DMS79 treated with DMSO at 0.1 percent for 48 hours (cell line): Measurements from ENCODE around the gene DLG2.

Experiments
- DNase-seq: peaks from one replicate; lab custom pipeline; 2025; lab: John Stamatoyannopoulos, UW

The DLG2 gene

DNA sequence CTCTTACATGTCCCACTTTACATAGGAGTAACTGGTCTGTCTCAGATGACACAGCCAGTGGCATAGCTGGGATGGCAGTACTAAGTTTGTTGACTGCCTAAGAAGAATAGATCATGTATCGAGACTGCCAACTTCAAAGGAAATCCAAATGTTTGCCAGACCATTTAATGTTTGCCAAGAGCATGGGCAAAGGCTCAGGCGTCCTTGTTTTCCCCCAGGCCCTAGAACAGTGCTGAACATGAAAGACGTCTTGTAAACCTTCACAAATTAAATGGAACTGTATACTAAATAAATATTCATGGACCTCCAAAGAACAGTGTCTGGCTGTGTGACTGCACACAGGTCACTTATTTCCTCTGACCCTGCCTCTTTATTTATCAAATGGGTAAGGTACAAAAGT lies 2106.3 kb downstream of the DLG2 start:
- no peak for DNase-seq

DNA sequence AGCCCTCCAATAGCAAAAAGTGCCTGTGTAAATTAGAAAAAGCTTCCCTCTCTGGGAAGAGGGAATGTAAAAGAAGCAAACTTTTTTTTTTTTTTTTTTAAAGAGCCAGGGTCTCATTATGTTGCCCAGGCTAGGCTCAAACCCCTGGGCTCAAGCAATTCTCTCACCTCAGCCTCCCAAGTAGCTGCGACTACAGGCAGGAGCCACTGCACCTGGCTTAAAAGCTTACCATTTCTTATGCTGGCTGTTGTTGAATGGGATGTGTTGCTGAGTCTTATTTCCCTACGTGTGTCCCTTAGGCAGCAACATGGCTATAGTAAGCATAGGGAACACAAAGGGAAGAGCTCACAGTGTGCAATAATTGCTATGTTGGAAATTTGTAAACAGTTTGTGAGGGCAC lies 2115.5 kb downstream of the DLG2 start:
- no peak for DNase-seq

DNA sequence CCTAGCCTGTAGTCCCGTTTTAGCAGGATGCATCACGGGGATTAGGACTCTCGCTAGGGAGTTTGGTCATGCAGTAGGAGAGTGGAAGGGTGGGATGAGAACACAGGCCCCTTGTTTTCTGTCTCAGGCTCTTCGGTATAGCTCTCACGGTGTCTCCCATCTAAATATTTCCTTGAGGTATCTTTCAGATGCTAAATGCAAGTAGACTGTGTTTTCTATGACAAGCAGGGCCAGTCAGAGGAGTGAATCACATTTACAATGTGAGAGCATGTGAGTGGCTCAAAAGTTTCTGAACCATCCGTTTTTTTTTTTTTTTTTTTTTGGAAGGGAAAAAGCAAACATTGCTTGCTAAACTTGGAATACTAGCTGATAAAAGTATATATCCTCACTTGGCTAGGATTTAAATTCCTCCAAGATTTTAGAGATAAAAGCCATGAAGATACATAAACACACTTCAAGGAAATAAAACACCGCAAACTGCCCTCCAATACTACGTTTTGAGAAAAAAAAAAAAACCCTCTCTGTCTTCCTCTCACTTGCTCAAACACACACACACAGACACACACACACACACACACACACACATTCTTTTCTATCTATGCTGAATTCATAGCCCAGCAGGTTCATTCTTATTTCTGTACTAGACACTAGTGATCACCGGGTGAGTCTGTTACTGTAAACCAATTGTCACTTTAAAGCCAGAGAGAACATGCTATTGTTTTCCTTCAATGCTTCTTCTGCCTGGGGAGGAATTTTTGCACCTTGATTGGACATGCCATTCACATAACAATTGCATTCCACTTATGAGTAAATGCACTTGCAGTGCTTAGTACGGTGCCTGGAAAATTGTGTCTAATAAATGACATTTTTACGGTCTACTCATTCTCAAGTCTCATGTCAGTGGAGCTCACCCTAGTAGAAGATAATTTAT lies 2116.3 kb downstream of the DLG2 start:
- no peak for DNase-seq

DNA sequence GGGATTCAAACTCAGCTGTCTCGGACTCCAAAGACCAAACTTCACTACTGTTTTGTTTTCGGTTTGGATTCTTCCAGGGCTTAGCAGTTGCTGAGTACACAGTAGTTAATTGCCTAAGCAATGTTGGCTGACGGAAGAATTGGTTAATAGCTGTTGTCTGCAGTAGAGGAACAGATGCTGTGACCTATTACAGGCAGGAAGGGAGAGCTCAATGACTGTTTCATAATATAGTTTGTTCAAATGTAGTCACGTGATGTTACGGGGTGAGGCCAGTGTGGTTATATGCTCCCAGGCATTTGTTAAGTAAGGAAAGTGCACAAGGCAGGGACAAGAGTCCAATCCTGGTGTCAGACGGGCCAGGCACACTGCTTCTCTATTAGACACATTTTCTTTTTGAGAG lies 2118.3 kb downstream of the DLG2 start:
- no peak for DNase-seq

DNA sequence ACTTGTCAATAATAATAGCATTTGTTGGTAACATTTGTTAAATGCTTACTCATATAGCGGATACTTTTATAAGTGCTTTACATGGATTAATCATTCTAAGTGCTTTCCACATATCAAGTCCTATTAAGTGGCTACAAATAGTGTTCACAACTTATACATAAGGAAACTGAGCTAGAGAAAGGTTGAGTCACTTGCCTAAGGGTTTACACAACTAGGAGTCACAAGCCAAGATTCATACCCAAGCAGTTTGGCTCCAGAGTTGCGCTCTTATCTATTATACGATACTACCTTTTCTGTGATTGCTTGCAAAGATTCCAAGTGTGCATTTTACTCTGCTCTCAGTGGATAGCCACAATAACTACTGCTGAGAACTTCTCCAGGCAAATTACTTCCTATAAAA lies 2125.1 kb downstream of the DLG2 start:
- no peak for DNase-seq

DNA sequence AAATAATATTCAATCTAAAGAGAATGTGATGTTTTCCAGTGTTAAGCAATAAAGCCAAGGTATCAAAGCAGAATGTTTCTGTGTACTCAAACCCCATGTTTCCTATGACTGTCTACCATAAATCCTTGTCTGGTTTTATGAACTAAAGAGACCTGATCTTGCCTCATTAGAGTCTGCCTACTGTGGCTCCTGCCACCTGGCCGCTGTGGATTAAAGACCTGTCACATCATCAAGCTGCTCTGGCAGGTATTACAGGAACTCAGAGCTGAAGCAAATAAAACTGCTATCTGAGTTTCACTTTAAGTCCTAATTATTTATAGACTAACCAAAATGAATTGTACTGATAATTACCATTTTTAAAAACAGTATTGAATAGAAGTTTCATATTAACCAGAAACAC lies 2133.2 kb downstream of the DLG2 start:
- DNase-seq = no peak

DNA sequence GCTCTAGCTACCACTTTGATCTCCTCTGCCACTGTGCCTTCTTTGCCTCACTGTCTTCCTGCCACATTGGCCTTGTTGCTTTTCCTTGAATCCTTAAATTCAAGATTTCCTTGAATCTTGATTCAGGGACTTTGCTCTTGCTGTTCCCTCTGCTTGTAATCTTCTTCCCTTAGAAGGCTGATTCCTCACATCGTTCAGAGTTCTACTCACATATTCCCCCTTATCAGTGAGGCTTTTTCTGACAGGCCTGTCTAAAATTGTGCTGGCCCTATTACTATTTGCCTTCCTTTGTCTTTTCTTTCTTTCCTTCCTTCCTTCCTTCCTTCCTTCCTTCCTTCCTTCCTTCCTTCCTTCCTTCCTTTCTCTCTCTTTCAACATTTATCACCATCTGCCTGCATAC lies 2134.1 kb downstream of the DLG2 start:
- no peak for DNase-seq

DNA sequence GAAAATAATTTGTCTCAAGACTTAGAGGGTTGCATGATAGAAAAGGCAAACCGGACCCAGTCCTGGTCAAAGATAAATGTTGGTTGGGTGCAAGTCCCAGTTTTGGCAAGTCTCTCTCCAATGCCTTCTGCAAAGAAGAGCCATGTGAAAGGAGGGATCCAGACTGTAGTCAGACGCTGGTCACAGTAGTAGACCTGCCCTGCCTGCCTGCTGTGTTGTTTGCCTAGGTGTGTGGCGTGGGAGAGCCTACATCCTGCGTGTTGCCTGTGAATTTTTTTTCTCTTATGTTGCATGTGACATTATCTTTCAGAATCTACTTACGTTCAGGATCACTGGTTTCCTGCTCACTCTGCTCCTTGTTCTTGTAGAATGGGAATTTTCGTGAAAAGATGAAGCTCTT lies 2143.3 kb downstream of the DLG2 start:
- no peak for DNase-seq

DNA sequence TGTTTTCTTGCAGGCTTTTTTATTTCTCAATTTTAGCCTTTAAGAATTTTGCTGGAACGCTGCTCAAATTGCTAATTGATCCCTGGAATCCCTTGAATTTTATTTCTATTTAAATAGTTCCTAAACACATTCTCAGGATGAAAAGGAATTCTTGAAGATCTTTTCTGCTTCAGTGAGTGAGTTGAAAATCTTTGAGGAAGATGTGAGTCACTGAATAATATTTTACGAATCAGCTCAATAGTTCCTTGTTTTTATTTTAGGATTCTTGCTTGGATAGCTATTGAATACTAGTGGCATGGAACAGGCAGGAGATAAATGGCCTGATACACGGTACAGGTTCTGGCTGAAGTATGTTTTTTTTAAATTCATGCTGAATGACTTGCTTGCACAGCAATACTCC lies 2146.3 kb downstream of the DLG2 start:
- no peak for DNase-seq

DNA sequence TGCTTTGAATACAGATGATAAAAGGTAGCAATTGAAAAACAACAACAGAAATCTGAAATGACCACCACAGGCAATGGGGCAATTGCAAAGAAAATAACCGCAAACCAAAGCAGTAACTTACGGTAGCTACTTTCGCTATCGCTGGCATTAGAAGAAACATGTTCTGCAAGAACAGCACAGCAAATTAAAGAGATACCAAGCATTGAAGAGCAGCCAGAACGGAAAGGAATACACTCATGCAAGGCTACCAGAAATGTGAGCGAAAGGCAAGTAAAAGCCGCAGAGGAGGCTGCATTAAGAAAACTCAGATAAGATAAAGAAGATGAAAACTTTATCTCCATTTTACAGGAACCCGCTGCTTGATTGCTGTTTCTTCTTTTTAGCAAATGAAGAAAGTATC lies 2146.9 kb downstream of the DLG2 start:
- no peak for DNase-seq

DNA sequence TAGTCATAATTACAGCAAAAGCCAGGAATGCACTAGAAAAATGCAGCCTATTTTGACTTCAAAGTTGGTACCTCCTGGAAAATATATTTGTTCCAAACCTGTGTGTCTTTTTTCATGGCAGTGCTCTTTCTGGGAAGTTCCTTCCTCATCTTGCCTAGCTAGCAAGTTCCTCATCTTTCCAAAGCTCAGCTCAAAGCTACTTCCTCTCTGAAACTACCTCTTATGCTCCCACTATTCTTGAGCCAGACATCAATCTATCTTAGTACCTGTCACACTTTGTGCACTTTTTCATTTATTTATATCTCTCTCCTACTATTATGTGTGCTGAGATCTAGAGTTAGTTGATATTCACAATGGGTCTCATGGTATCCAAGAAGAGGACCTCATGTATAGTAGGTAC lies 2149.4 kb downstream of the DLG2 start:
- no peak for DNase-seq

DNA sequence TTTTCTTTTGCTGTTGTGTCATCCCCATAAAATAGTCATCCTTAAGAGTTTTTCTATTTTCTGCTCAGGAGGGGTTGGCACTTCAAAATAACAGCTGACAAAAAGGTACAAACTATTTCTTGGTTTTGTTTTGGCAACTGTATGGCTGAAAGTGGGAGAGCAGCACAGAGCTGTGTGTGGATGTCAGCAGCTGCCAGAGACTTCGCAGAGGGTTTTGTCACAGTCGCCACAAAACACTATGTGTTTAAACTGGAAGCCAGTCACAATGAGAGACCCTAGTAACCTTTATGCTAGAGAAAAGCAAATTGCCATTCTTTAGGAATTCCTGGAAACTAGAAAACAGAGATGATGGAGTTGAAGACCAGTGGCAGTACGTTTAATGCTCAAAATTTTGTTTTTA lies 2151.4 kb downstream of the DLG2 start:
- no peak for DNase-seq

DNA sequence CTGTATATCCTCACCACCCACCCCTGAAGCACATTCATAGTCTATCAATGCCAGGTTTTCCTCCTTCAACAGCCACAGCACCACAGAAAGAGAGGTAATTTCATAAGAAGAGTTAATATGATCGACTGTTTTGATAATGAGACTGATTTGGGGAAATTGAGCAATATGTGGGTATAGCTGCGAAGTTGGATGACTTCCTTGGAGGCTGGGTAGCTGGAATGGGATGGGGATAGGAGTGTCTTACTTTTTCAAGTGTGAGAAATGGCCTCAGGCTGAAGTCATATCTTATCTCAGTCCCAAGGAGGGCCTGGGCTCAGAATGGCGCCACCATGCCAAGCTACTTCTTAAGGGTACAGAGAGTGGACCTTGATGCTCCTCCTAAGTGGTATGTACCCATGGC lies 2153.4 kb downstream of the DLG2 start:
- no peak for DNase-seq

DNA sequence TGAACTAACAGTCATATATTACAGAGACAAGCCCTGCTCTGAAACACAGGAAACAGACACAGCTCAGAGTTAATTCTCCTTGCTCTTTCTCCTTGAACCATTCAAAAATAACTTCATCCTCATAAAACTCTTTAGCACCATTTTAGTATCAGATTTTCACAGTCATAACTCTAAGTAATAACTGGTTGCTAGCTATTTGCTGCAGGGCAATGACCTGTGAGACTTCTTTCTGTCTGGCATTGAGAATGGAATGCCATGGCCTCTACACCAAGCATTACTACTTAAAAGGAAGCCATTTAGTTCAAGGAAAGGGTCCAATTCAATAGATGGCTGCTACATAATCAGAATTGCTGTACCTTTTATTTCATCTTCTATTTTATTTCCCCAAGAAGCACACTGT lies 2154.3 kb downstream of the DLG2 start:
- DNase-seq = no peak

DNA sequence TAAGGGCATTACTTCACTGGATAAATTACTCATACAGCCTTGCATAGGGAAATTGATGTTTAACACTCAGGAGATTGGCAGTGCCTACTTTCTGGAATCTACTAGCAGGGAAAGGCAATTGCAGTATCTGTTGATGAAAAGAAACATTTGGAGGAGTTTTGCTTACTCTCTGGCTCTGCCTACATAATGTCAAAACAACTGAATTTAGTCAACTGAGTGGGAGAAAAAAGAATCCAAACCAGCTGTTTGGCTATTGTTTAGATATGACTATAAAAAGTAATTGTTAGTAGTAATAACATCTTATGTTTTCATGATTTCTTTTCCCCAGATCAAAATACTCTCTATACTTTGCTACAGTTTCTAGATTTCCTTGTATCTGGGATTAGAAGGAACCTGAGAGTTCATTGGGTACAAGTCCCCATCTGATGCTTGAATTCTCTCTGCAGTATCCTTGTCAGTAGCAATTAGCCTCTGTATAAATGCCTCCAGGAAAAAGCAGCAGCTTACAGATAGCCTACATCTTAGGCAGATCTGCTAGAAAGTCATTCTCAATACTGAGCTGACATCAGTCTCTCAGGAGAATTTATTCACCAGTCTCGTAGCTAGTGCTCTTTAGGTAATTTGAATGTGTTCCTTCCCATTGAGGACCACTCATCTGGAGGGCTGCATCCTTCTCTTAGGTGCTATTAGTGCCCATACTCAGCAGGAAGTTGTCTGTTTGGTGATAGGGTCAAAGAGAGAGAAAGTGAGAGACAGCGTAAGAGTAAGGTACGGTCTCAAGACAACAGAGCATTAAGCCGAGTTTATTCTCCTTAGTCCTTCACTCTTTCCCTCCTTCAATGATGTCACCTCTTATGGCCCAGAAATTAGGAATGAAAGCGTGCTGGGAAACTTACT lies 2155.1 kb downstream of the DLG2 start:
- no peak for DNase-seq

DNA sequence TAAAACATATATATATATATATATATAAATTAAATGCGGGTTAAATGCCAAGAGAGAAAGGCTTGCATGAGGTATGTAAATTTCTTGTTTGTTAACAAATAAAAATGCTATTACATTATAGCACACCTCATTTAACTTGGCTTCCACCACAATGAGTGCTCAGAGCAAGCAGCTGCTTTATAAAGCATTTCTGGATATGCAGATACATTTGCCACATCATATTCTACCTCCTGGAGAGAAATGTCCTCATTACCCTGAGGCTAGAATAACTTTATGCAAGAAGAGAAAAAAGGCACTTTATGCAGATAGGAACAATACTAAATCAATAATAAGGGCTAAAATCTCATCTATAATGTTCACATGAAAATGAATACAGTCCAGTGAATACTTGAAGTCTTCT lies 2159.3 kb downstream of the DLG2 start:
- no peak for DNase-seq

DNA sequence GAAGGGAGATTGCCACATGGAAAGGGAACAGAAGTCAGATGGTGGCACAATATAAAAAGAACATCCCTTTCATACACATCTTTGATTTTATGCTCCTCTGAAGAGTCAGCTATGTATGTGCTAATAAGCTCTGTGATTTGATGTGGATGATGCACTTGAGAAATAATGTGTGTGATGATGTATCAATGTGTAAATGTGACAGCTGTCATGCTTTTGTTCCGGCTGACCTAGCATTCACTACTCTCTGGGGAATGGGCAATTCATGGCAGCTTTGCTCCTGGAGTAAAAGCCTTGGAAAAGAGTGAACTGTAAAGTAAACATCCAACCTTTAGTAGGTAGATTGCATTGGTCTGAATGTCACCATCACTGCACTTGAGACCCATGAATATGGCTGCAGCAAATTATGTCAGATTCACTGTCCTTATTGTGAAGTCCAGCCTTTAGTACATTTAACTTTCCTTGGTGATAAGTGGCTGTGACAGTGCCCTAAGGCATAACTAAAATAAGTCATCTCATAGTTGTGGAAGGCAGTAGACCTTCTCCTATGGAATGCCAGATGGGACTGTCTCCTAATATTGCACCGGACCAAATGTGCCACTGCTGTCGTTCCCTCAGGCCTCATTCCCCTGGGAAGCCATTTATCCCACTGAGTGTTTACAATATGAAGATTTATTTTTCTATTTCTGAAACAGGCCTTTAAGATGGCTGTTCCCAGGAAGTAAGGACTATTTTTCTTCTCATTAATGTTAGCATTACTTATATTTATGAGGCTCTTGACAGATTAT lies 2162.8 kb downstream of the DLG2 start:
- no peak for DNase-seq

DNA sequence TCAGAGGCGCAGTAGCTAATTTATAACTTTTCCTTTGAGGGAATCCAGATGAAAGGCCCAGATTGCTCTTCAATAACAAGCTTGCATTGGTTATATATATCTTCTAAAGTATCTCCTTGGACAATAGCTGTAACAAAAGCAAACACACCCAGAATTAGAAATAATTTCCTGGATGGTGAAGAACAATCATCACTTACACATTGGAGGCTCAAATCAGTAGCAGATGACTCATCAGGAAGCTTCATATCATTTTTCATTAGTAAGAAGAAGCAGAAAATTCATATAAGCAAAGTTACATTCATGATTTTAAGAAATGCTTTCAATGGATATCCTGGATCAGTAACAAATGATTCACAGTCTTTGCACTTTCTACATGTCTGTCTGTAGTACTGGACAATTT lies 2167.3 kb downstream of the DLG2 start:
- DNase-seq = no peak

DNA sequence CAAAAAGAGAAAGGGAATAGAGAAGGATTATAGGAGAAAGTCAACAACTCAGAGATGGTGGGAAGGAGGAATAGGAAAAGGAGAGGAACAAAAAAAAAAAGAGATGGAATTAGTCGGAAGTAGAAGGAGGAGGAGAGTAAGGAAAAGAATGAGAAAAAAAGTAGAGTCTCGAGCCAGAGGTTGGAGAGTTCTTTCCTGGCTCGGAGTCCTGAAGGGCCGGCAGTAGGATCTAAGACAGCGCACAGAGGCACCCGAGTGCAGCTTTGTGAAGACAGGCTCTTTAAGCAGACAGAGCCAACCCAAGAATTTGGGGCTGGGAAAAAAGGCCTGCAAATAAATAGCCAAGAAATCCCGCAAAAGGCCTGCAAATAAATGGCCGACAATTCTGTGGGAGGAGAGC lies 2170.6 kb downstream of the DLG2 start:
- DNase-seq = no peak

DNA sequence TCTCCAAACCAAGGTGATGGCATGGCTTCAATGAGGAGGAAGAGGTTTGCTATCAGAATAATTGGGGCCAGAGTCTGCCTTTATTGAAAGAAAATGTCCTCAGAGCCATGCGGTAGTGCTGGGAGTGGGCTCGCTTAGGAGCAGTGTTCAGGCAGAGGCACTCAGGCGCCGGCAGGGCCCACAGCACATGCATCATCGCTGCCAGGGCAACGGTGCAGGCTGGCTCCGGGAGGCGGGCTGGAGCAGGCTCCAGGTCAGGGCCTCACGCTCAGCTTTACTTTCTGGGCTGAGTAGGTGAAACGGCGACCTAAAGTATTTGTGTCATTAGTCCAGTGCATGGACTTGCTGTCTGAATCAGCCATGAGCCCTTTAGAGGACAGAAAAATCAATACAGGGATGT lies 2171.1 kb downstream of the DLG2 start:
- no peak for DNase-seq

DNA sequence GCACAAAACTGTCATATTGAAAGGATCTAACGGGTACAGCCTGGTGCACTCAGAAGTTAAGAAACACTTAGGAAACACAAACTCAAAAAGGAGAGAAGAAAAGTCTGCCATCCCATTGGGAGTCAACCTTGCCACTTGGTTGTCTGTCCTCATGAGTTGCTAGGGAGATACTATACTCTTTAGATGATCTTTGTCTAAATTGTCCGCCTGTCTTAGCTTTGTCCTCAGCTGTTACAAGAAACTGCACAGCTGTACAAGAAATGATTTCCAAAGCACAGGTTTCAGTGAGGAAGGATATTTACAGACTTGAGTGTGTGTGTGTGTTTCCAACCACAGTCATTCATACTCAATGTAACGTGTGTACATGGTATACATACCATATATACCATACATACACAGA lies 2171.8 kb downstream of the DLG2 start:
- DNase-seq = no peak

DNA sequence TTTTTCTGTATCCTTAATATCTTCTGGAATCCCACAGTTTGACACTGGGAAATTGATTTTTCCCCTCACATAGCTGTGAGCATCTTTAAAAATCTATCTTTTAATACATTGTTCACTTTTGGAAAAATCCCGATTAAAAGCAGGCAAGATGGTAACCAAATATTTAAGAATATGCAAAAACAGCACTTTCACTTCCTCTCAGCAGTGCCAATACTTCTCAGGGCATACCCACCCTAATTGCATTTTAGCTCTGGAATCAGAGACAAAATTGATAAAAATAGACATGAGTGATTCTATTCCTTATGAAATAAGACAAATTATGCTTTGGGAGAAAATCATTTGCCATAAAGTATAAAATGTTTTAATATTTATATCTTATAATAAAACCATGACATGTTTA lies 2172.5 kb downstream of the DLG2 start:
- no peak for DNase-seq
